GM12873 (cell line): ENCODE data around the gene ZBTB7C.

Experiments used
- TF ChIP-seq, protein P1 (sequence below): IDR thresholded peaks from 2 replicates; pipeline ENCODE4 v1.5.1; 2012; ENCODE audit warnings: low read depth, mild to moderate bottlenecking, moderate library complexity, low read length, control low read depth; ENCODE audit not compliant: insufficient read depth; ENCODE audit errors: missing control alignments

Gene ZBTB7C

DNA sequence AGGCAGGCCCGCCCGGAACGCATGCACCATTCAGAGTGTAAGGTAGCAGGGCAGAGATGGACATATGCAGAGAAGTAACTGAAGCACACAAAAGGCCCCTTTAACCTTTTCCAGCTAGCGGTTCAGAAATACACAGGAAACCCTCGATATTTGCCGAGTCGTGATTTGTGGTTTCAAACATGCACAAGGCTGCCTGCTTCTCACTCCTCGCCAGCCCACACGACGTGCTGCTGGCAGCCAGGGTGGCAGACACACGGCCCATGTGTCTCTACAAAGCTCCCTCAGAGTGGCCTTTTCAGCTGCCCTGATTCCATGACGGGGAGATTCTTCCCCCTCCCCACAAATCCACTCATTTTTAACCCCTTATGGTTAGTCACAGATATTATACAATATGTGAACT is 23.6 kb downstream of the ZBTB7C start:
- TF ChIP-seq, protein P1, sequence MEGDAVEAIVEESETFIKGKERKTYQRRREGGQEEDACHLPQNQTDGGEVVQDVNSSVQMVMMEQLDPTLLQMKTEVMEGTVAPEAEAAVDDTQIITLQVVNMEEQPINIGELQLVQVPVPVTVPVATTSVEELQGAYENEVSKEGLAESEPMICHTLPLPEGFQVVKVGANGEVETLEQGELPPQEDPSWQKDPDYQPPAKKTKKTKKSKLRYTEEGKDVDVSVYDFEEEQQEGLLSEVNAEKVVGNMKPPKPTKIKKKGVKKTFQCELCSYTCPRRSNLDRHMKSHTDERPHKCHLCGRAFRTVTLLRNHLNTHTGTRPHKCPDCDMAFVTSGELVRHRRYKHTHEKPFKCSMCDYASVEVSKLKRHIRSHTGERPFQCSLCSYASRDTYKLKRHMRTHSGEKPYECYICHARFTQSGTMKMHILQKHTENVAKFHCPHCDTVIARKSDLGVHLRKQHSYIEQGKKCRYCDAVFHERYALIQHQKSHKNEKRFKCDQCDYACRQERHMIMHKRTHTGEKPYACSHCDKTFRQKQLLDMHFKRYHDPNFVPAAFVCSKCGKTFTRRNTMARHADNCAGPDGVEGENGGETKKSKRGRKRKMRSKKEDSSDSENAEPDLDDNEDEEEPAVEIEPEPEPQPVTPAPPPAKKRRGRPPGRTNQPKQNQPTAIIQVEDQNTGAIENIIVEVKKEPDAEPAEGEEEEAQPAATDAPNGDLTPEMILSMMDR: no peak

DNA sequence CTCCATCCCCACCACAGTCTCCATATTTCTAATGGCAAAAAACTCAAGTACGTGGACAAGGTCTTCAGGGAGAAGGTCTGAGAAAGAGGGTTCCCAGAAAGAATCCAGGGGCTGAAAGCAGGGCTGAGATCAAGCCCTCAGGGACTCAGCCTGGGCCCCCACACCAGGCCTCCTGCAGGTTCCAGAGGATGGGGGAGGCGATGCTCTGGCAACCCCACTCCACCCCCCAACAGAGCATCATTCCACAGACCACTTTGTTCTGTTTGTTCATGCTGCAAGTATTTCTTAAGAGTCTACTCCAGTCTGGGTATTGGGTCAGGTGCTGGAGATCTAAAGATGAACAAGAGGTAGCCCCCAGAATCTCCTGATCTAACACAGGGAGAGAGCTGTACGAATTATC is 32.2 kb downstream of the ZBTB7C start:
- TF ChIP-seq, protein P1: no peak

GRCh38 chr18:48376406-48376805 is 32.8 kb downstream of the ZBTB7C start:
- TF ChIP-seq, protein P1: no peak

GRCh38 chr18:48375150-48375800 is 33.9 kb downstream of the ZBTB7C start:
- TF ChIP-seq, protein P1: no peak

DNA sequence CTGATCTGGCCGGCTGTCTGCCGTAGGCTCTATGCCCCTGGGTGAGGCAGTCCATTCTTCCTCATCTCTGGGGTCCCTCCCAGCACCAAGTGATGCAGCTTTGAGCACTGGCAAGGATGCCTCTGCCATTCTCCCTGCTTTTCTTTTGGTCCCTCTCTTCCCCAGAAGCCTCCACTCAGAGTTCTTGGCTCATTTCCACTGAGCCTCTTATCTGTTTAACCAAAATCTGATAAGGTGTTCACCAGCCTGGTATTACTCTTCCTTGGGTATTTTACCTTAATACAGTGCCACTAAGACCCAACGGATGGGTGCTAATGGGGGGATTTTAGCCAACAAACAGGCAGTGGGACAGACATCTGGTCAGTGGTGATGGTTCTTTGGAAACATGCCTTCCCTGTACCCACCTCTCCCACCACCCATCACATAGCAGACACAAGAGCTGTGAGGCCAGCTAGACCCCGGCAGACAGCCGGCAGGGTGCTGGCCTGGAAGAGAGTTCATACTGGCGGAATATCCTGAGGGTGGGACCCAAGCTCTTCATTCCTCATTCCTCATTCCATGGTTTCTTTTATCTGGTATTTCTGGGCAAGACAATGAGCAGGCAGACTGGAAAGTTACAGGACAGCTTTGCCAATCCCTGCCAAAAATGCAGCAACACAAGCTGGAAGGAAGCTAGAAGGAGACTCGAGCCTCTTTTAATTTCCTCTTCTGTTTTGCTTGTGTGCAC is 34.6 kb downstream of the ZBTB7C start:
- TF ChIP-seq, protein P1: no peak

DNA sequence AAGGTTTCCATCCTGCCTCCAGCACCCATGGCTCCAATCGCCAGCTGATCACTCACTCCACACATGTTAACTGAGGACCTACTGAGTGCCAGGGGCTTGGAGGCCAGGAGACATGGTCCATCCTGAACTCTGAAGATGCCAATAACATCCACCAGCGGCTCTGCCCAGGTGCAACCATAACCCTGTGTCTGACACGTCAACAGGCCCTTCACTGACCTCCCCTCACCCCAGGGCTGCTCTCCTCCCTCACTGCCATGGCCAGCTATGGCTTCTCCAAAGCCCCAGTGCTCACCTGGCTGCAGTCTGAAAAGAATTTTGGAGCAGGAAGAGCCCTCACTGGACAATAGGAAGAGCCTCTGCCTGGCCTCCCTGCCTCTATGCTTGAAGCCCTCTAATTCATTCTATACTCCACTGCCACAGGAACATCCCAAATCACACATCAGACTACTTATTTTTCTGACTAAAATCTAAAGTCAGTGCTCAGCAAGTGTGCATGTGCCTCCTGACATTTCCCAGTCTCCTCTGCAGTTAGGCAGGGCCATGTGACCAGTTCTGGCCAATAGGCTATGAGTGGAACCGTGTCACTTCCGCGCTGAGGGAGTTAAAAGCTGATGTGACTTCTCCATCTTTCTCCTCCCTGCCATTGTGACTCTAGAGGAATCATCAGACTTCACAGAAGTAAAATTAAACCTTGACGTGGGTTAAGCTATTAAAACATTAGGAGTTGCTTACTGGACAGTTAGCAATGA is 37.2 kb downstream of the ZBTB7C start:
- TF ChIP-seq, protein P1: no peak

GRCh38 chr18:48367557-48367956 is 41.6 kb downstream of the ZBTB7C start:
- TF ChIP-seq, protein P1: no peak
